NT2/D1 (cell line): Measurements from ENCODE around the gene JAKMIP3.

Source experiments
- SUZ12 ChIP-seq: IDR thresholded peaks from 2 replicates; pipeline ENCODE4 v1.6.1; 2011; ENCODE audit not compliant: insufficient read length, insufficient read depth; ENCODE audit errors: extremely low read depth
- ZNF274 ChIP-seq: IDR thresholded peaks from 2 replicates; pipeline ENCODE4 v1.6.1; 2011; ENCODE audit warnings: mild to moderate bottlenecking, low read depth, low read length

- TF ChIP-seq ZNF274 (no peak), SUZ12 (no peak)
Observed at GRCh38 chr10:132021046-132021445, 44.7 kb upstream of the JAKMIP3 start.
